GM13976 (cell line): Measurements from ENCODE around the gene HUS1.

Source experiments
- DNase-seq: peaks from one replicate; pipeline ENCODE4 v3.0.0; 2012; ENCODE audit warnings: low spot score
- CTCF ChIP-seq: IDR thresholded peaks from 2 replicates; pipeline ENCODE4 v1.5.1; 2012; ENCODE audit warnings: borderline replicate concordance, mild to moderate bottlenecking; ENCODE audit not compliant: insufficient read depth; ENCODE audit errors: extremely low read depth, missing control alignments, control extremely low read depth
- in situ Hi-C: fragments of 300-500 bp; cut with MboI; formaldehyde crosslinking; loops from one replicate; pipeline ENCODE4 v1.12.0; 2022; ENCODE audit warnings: low sequenced_read_pairs, mixed read lengths, inconsistent platforms; ENCODE audit not compliant: unreplicated experiment

Gene HUS1

GRCh38 chr7:47915616-47915976 is 63.8 kb downstream of the HUS1 start:
- no peak for TF ChIP-seq CTCF
- in situ Hi-C loops, result no loop called here
- no peak for DNase-seq

GRCh38 chr7:47914717-47915615 is 64.4 kb downstream of the HUS1 start:
- in situ Hi-C loops, result no loop called here
- TF ChIP-seq CTCF, result no peak
- DNase-seq, result no peak
